Activated CD8-positive, alpha-beta memory T cell treated with anti-CD3 and anti-CD28 coated beads for 1 hour (primary cell): ENCODE data around the gene AEBP2.
A peak's percentile ranks its signal among the peaks of the same experiment; 100 is the strongest.
"Not testable (repeated sequence)": the region's sequence is repeated elsewhere in the genome, so short reads cannot be mapped to it uniquely, and the experiment has no call there.

ENCODE experiments used
- DNase-seq, 2 donors: peaks; one replicate each; pipeline ENCODE4 v3.0.0-alpha.2; 2020; ENCODE audit warnings: low read depth in 1 of 2; ENCODE audit errors: extremely low read depth in 1 of 2

AEBP2 gene, protein sequence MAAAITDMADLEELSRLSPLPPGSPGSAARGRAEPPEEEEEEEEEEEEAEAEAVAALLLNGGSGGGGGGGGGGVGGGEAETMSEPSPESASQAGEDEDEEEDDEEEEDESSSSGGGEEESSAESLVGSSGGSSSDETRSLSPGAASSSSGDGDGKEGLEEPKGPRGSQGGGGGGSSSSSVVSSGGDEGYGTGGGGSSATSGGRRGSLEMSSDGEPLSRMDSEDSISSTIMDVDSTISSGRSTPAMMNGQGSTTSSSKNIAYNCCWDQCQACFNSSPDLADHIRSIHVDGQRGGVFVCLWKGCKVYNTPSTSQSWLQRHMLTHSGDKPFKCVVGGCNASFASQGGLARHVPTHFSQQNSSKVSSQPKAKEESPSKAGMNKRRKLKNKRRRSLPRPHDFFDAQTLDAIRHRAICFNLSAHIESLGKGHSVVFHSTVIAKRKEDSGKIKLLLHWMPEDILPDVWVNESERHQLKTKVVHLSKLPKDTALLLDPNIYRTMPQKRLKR

DNA sequence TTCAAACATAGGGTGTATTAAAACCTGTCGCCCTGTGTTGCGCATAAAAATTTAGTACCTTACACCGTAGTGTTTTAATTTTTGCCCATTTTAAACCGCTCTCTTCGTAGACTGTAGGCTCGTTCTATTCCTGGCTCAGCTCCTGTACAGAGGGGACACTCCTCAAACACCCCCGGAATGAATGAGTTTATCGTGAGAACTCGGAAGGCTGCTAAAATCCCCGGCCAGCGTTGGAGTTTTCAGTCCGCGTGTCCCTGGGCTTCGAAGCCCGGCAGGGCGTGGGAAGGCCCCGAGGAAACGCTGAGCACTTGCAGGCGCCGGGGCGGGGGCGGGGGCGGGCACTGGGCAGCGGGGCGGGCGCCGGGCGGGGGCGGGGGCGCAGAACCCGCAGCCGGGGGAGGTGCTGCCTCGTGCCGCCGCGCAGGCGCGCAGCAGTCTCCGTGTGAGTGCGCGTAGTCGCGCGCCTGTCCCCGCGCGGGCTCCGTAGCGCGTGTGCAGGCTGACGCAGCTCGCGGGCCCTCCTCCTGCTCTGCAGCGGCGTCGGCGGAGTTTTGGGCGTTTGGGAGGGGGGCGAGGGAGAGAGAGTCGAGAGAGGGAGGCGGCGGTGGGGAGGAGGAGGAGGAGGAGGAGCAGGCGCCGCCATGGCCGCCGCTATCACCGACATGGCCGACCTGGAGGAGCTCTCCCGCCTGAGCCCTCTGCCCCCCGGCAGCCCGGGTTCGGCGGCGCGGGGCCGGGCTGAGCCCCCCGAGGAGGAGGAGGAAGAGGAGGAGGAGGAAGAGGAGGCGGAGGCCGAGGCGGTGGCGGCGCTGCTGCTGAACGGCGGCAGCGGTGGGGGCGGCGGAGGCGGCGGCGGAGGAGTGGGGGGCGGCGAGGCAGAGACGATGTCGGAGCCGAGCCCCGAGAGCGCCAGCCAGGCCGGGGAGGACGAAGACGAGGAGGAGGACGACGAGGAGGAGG is at the start of gene AEBP2:
Gene AEBP2, plus strand, starts transcription at position 434 of the 960 bp plus-strand sequence. Its CDS starts 208 bp downstream, at position 642.
- peak; percentile 85 to 86 for DNase-seq

GRCh38 chr12:19390051-19390598 is 49.2 kb upstream of the AEBP2 start:
- no peak for DNase-seq

GRCh38 chr12:19392644-19393043 is 46.6 kb upstream of the AEBP2 start:
- DNase-seq, result not testable (repeated sequence)

GRCh38 chr12:19394385-19394784 is 44.9 kb upstream of the AEBP2 start:
- no peak for DNase-seq

- DNase-seq, result no peak
Observed at GRCh38 chr12:19397534-19397933, 41.8 kb upstream of the AEBP2 start.

- no peak for DNase-seq
Observed at GRCh38 chr12:19398376-19399363, 40.6 kb upstream of the AEBP2 start.

DNA sequence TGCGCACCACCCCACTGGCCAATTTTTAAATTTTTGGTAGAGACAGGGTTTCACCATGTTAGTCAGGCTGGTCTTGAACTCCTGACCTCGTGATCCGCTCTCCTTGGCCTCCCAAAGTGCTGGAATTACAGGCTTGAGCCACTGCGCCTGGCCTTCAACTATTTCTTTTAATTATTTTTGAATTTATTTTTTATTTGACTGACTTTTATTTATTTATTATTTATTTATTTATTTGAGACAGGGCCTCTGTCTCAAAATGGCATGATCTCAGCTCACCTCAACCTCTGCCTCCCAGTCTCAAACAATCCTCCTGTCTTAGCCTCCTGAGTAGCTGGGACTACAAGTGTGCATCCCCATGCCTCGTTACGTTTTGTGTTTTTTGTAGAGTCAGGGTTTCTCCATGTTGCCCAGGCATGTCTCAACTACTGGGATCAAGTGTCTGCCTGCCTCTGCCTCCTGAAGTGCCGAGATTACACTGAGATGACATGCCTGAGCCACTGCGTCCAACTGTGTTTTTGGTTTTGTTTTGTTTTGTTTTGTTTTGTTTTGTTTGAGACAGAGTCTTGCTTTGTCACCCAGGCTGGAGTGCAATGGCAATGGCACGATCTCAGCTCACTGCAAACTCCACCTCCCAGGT is 38.5 kb upstream of the AEBP2 start:
- DNase-seq, result not testable (repeated sequence)

GRCh38 chr12:19402211-19402610 is 37.1 kb upstream of the AEBP2 start:
- no peak for DNase-seq

DNA sequence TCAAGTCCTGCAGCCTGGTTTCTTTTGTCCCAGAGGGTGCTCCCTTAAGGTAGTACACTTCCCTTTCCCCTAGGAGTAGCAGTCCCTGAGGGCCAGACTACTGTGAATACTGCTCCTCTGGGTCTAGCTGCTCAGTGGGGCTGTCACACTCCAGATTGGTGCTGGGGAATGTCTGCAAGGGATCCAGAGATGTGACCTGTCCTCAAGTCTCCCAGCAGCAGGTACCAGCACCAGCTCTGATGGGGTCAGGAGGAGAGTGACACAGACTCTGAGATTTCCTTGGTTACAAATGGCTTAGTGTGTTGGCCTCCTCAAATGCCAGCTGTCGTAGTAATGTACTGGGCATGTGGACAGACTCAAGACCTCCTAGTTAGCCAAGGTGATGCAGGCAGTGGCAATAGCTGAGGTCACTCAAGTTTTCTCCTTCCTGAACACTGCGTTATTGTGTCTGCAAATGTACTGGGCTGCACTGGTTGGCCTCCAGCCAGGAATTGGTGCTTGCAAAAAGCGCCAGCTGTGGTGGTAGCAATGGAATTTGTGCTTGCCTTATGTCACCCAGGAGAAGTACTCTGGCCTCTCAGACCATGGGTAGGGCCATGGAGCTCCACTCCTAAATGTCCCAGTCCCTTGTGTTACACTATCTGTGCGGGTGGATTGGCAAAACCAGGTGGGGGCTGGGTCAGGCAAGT is 36.4 kb upstream of the AEBP2 start:
- DNase-seq, result no peak

DNA sequence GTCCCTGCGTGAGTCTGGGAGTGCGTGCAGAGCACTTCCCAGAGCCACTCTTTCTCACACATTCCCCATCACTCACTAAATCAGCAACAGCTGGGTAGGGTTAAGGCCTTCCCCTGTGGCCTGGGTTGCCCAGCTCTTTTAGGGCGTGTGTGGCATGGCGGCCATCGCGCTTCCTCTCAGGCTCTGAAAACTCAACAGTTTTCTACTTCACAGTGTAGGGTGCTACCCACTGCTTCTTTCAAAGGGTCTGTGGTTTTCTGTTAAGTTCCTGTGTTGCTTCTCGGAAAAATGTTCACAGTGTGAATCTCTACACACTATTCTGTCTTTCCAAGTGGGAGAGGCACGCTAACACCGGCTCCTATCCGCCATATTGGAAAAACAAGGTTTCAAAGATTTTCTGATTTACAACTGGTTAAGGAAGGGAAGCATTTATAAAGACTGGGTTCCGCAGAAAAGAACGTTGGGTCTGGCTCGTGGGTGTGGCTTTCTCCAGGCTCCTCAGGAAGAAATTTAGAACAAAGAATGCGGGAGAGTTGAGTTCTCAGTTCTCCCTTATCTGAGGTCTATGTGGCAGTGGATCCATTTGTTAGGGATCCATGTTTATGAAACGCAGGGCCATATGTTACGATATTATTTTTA is 34.9 kb upstream of the AEBP2 start:
- no peak for DNase-seq

- no peak for DNase-seq
Observed at GRCh38 chr12:19409376-19409775, 29.9 kb upstream of the AEBP2 start.

- DNase-seq, result no peak
Observed at GRCh38 chr12:19410211-19410610, 29.1 kb upstream of the AEBP2 start.

DNA sequence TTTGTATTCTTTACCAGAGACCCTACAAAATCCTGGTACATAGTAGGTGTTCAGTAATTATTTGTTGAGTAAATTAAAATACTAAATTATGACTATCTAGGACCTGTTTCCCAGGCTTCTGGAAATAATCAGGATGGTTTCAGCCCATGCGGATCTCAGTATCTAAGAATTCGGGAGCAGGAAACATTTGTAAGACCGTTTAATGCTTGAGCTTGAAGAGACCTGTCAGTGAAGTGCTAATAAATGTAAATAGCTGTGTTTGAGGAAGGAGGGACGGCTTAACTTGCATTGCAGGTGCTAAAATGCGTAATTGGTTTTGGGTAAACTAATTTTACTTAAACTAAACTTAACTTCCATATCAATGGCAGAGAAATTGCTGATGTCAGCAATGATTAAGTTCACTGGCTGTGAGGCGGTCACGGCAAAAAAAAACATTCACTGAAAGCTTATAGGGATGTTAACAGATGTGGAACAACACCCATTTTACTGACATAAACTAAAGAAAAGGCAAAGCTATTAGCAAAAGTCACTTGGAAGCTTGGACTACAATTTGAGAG is 28.6 kb upstream of the AEBP2 start:
- no peak for DNase-seq

DNA sequence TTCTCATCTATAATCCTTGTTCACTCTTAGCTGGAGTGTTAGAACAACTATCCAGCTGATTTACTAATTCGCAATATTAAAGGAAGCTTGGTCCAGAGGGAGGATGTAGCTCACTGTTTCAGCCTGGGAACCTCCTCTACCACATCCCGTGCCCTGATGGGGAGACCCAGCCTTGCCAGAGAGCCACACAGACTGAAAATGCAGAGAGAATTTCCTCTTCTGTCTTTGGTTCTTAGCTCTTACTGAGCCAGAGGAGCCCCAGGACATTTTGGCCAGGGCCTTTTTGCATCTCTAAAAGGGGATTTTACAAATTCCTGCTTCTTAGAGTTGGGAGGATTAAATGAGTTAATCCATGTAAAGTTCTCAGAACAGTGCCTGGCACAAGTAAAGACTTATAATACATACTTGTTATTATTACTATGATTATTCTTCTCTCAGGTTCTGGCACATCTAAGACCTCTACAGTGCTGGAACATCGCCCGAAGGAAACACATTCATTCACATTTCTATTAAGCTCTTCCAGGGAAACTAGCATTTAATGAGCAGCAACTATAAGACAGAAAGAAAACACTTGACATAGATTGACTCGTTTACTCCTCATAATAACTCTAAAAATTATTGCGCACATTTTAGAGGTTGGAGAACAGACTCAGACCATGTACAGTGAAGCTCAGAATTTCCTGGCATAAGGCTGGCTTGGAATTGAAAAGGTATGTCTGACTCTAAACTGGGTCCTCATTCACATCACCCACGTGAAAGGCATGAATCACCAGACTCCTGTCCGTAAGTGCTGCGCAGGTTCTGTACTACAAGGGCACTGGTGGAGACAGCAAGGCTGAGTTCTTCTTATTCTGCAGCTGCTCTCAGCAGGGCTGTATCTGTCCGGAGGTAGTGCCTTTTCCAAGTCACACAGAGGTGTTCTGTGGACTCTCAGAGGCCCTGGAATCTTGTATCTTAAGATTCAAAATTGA is 27.8 kb upstream of the AEBP2 start:
- DNase-seq, result no peak

DNA sequence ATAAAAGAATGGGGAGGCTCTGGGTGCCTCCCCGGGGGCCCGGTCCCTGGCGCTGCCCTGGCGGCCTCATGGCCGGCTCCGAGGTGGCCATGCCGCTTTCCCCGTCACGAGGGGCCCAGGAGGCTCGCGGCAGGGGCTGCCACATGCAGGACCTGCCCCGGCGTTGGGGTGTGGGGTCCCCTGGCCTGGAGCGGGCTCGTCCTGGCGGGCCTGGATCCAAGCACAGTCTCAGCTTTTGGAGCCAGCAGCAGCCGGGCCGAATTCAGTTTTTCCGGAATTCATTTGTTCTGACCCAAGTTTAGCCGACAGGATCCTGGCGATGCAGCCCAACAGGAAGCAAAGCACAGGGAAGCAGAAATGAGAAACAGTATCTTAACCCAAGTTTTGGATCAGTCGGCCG is 26.4 kb upstream of the AEBP2 start:
- DNase-seq, result no peak

DNA sequence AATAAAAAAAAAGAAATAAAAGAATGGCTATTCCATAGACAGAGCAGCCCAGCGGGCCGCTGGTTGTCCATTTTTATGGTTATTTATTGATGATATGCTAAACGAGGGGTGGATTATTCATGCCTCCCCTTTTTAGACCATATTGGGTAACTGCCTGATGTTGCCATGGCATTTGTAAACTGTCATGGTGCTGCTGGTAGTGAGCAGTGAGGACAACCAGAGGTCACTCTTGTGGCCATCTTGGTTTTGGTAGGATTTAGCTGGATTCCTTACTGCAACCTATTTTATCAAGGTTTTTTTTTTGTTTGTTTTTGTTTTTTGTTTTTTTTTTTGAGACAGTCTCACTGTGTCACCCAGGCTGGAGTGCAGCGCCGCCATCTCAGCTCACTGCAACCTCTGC is 25.7 kb upstream of the AEBP2 start:
- DNase-seq, result not testable (repeated sequence)

DNA sequence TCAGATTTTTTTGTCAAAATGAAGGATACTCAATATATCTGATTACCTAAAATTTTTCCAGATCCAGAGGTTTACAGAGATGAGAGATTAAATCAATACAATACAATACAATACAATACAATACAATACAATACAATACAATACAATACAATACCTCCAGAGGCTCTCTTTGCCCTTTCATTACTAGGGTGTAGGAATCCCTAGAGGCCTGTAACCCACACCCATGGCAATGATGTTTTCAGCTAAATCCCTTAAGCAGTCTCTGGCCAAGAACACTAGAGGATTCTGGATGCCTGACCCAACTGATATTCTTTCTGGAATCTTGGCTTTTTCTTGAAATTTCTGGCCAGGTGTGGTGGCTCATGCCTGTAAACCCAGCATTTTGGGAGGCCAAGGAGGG is 23.7 kb upstream of the AEBP2 start:
- DNase-seq, result no peak
